ENCODE measurements around the gene RTCB. TPM values are rescaled to one million over a fixed set of nuclear protein-coding genes. Genes with fewer than 3 reads are reported as not detected.

RTCB gene
- 79.7 and 132 TPM in 2 replicates for total RNA-seq

DNA sequence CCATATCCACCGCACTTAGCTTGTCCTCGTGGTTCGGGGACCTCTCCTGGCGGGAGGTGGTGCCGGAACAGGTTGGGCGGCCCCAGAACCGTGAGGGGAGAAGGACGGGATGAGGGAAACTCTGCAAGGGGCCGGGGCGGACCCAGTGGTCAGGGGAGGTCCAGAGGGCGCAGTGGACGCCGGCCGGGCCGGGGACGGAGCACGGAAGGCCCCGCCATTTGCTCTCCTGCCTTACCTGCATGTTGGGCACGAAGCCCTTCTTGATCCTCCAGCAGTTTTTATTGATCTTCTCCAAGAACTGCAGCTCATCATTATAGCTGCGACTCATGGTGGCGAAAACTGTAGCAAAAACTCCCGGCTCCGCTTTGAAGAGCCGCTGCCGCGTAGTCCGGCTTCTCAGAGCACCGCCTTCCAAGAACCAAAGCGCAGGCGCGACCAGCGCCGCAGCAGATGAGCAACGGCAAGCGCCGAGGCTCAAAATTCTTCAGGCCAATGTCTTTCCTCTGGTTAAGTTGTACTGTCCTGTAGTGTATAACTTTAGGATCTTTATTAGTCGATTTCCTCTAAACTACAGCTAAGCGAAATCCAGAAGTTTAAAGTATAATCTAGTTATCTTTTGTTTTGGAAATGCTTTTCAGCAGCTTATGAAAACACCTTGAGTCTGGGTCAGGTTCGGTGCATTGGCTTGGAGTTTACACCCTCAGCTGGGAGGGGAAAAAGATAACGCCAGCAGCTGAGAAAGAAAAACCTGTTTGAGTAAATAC, at the start of gene RTCB:
TSS of gene RTCB (minus strand) at position 419 of the 764 bp plus-strand sequence. CDS start at position 328, 91 bp downstream.

DNA sequence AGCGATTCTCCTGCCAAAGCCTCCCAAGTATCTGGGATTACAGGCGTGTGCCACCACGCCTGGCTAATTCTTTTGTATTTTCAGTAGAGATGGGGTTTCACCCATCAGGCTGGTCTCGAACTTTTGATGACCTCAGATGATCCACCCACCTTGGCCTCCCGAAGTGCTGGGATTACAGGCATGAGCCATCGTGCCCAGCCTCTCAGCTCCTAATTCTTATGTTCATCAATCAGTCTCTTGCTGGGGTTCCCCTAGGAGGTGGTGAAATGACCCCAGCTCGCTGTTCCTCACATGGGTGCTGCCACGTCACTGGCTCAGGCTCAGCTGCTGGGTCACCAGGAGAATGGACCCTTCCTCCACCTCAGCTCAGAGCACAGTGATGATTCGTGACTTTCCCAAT, 54.5 kb downstream of the RTCB start, which contains the start of gene RFPL3:
TSS of gene RFPL3 (plus strand) at position 301 of the 400 bp plus-strand sequence. CDS start 205 bp downstream, outside the sequence.

Other genes starting within 250 kb of the RTCB start
- gene RFPL2, start 207.2 kb downstream of the RTCB start, total RNA-seq: not detected in 2 replicates
- gene SLC5A4, start 156.9 kb downstream of the RTCB start, total RNA-seq: not detected in 2 replicates
- not detected in 2 replicates for gene RFPL3, start 54.4 kb downstream of the RTCB start, total RNA-seq
- not detected in 2 replicates for gene BPIFC, start 52.2 kb upstream of the RTCB start, total RNA-seq
- 44.3 and 62.9 TPM in 2 replicates for gene FBXO7, start 62.6 kb upstream of the RTCB start, total RNA-seq

All from tracheal epithelial cell (primary cell).